GM21367 (cell line): ENCODE data around the gene PRKACA.
A peak's percentile ranks its signal among the peaks of the same experiment; 100 is the strongest.

Experiments used
- ATAC-seq: cut with Tn5 transposase; IDR thresholded peaks from one replicate; pipeline ENCODE4 v1.9.1; 2021; ENCODE audit not compliant: unreplicated experiment

Gene PRKACA

DNA sequence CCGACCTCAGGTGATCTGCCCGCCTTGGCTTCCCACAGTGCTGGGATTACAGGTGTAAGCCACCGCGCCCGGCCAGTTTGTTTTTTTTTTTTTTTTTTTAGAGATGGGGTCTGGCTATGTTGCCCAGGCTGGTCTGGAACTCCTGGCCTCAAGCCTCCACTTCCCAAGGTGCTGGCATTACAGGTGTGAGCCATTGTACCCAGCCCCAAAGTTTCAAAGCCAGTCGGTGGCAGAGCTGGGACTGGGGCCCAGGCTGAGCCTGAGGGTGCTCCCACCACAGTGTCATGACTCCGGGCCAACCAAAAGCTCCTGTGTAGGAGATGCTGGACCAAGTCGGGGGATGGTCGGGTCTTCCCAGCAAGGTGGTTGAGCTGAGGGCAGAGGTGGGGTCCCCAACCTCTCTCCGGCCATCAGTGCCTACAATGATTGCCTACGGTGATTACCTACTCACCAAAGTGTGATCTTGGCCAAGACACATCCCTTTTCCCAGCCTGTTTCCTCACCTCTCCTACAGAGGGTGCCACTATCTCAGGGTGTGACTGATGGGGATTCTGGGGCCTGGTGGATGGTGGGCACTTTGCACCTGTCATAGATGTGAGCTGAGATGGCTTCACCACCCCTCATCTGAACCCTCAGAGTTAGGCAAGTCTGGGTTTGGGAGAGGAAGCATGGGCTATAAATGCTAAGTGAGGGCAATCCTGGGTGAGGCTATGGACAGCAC lies 21.1 kb downstream of the PRKACA start:
- ATAC-seq, result no peak

DNA sequence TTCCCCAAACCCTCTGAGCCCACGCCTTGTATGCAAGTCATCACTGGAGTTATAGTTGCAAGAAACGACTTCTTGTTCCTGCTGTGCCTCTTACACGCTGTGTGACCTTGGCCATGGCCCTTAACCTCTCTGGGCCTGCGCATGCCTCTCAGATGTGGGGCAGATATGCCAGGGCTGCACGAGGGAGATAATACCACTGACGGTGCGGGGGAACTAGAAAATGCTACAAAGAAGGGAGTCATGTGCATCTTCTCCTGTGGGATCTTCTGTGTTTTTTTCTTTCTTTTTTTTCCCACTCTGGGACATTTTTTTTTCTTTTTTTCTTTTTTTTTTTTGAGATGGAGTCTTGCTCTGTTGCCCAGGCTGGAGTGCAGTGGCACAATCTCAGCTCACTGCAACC lies 22.7 kb downstream of the PRKACA start:
- no peak for ATAC-seq

DNA sequence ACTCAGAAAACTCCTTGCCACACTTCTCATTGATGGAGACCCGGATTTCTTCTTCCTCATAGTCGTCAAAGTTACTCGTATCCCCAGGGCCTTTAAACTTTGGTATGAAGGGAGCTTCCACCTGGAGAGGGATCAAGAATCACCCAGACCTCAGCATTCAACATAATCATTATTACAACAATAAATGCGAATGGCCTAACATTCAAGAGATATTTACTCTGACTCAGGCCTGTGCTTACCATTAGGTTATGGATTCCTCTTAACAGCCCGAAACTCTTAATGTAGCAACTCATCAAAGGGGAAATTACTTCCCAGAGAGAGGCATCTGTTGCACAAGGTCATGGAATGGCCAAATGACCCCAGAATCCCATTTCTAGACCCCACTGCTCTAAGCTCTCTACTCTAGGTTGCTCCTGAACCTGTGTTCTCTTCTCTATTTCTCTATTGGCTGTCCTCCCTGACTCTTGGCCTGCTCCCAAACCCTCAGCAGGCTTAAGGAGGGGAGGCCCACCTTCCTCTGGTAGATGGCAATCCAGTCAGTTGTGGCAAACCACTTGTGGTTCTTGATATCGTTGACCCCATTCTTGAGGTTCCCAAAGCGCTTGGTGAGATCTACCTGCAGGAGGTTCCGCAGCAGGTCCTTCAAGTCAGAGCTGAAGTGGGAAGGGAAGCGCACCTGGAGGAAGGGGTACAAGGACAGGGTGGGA lies 24.3 kb downstream of the PRKACA start:
- ATAC-seq, result no peak

DNA sequence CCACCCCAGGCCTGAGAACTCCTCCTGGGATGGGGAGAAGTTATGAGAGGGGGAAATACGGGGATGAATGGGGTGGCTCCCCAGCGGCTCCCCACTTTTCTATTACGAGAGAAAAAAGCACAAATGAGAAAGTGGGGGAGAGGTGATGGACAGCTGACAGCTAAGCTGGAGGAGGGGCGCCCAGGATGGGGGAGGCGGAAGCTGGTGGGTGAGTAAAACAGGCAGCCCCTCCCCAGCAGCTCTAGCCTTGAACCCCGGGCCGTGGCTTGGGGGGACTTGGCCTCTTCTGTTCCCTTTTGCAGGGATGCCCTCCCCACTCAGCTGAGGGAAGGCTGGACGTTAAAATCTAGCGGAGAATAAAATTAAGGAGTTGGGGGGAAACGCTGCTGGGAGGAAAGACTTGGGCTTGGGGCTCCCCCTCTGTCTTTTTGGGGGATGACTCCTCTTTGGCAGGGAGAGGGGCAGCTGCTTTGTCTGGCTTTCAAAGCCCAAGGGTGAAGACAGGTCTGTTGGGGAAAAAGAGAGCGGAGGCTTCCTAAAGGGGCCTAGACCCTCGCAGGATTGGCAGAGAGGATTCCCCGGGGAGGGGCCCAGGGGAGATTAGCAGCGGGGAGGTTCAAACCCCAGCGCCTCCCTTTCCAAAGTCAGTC lies 25.6 kb downstream of the PRKACA start:
- peak; percentile 14 for ATAC-seq

DNA sequence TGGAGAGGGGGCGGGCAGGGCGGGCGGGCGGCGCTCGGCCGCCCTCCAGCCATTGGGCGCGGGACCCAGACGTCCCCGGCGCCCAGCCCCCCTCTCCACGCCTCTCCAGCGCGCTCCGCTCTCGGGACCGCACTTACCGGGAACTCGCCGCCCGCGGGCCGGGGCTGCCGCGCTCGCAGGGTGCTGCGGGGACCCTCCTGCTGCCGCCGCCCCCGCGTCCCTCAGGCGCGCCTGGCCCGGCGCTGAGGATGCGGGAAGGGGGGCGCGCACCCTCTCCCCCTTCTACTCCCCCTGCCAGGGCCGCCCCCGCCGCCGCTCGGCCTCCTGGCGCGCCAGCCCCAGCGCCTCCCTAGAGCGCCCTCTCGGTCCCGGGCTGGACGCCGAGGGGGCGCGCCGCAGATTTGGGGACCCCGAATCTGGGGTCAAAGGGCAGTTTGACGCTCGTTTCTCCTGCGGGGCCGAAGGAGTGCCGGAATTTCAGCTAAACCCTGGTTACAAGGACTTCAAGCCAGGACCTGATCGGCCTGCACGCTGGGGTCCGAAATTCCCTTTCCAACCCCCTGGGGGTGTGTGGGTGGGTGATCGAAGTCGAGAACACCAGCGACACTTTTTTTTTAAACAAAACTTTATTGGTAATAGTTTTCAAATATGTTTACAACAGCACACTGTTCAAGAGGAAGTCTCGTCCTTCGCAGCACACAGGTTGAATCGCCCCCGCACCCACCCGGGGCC lies 26.3 kb downstream of the PRKACA start:
- ATAC-seq, result peak; percentile 43

DNA sequence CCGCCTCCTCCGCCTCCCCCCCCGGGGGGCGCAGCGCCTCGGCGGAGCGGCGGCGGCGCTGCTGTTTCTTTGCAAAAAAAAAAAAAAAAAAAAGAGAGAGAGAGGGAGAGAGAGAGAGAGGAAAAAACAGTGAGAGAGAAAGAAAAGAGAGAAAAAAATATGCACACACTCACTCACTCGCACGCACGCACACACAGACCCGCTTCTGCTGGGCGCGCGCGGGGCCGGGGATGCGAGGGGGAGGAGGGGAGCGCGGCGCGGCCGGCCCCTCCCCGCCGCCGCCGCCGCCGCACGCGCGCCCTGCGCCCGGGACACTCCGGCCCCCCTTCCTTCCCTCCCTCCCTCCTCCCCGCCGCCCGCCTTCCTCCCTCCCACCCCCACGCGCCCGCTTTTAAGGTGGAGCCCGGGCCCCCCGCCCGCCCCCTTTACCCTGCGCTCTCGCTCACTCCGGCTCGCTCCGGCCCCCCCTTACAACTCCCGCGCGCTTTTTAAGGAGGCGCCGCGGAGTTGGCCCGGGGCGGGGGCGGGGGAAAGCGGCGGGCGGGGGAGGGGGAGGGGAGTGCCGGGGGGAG lies 27.0 kb downstream of the PRKACA start, which contains the start of gene SAMD1:
Gene SAMD1, minus strand, starts transcription at position 243 of the 572 bp plus-strand sequence.
- ATAC-seq, result peak; percentile 16

DNA sequence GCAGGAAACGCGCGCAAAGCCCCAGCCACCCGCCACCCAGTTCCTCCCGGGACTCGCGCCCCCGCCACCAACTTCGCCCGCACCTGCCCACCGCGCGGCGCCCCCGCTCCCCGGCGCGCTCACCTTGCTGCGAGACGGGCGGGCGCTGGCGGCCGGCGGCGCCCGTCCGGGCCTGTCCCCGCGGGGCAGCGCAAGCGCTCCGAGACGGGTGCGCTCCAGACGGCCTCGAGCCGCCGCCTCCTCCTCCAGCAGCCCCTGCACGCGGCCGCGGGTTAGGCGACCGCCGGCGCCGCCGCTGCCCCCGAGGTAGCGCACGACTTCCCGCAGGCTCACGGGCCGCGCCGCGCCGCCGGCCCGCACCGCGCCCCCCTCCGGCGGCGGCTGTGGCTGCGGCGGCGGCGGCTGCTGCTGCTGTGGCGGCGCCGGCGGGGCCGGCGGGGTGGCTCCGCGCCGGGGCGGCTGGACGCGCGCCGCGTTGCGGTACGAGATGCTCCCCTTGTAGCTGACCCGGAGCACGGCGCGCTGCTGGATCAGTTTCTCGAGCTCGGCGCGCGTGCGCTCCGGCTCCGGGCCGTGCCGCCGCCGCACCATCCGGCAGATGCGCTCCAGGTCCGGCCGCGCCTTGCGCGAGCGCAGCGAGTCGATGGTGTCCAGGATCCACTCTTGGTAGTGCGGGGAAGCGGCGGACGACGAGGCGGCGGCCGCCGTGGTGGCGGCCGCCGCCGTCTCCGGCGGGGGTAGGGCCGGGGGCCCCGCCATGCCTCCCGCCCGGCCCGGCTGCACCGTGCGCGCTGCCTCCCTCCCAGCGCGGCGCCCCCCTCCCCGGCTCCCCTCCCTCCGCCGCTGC lies 27.7 kb downstream of the PRKACA start:
- peak; percentile 6 for ATAC-seq

DNA sequence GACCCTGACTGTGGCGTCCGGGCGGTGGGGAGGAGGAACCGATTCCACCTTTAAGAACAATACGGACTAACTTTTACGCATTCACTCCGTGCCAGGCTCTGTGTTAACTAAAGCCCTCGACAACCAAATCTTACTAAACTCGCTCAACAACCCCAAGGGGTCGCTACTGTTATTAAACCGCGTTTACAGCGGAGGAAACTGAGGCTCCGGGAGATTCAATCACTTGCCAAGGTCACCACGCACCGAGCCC lies 28.2 kb downstream of the PRKACA start:
- ATAC-seq, result no peak

DNA sequence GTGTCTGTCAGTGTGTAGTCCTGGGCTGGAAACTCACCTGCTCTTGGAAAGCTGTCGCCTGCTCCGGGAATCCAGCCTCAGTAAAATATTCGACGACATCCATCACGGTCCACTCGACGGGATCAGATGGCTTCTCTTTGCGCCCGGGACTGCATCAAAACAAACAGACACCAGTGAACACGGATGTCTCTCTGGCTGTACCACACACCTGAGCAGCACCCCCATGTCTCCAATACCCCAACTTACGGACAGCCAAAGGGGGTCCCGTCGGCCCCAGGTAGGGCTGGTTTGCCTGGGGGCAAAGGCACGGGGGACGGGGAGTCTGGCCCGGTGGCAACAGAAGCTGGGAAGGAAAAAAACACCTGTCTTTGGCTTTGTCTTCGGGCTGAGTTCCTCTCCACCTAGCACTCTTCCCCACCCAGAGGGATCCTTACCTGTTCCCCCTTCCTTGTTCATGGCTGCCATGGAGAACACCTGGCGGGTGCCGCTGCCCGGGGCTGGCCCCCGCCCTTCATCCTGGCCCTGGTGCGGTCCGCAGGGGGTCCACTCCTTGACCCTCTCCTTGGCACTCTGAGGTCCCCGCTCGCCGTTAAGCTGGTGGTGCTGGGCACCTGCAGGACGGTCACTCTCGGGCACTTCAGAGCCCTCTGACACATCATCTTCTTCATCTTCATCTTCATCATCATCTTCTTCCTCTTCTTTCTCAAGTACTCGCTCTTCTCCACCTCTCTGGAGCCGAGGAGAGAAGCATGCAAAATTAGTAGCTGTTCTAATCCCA lies 28.7 kb downstream of the PRKACA start:
- no peak for ATAC-seq

DNA sequence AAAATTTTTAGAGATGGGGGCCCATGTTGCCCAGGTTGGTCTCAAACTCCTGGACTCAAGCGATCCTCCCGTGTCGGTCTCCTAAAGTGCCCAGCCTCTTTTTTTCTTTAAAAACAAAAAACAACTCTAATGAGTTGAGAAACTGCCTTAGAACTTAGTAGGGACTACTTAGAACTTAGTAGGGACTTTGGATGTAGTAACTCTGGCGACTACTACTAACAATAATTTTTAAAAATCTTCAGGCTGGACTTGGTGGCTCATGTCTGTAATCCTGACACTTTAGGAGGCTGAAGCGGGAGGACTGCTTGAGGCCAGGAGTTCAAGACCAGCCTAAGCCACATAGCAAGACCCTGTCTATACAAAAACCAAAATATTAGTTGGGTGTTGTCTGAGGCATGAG lies 31.5 kb downstream of the PRKACA start:
- no peak for ATAC-seq

DNA sequence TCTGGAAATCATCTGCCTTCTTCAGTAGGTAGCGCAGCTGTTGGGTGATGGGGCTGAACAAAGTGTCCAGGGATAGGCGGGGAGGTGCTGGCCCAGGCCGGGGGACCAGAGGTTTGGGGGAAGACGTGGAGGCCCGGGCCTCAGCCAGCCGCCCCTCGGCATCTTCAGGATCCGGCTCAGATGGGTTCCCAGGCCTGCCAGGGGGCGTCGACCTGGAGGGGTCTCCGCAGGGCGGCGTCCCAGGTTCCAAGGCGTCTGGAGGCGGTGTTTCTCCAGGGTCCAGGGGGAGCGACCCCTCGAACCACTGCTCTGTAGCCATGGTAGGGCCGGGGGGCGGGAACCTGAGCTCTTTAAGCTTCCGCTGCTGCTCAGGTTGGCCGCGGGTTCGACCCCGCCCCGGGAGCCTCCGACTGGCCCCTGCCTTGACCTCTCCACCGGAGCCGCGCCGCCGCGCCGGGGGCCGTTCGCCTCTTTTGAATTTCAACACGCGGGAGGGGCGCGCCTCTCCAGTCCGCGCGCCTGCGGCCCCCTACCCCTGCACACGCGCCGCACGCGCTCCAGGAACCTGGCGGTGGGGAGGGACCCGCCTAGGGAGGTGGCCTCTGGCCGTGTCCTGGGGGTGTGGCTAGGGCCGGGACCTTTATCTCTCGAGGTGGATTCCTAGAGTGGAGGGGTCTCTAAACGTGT lies 32.1 kb downstream of the PRKACA start, which contains the start of gene C19orf67:
Gene C19orf67, minus strand, starts transcription at position 475 of the 687 bp plus-strand sequence. Its CDS starts 156 bp downstream, at position 319.
- no peak for ATAC-seq

DNA sequence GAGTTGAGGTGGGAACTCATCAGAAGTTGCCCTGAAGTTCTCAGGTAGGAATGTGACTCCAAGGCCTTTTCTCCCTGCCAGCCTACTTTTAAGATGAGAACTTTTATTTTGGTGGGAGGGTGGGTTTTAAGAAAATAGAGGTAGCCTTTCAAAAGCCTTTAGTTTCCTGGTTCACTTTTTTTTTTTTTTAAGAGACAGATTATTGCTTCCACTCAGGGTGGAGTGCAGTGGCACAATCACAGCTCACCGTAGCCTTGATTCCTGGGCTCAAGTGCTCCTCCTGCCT lies 34.9 kb downstream of the PRKACA start:
- no peak for ATAC-seq

DNA sequence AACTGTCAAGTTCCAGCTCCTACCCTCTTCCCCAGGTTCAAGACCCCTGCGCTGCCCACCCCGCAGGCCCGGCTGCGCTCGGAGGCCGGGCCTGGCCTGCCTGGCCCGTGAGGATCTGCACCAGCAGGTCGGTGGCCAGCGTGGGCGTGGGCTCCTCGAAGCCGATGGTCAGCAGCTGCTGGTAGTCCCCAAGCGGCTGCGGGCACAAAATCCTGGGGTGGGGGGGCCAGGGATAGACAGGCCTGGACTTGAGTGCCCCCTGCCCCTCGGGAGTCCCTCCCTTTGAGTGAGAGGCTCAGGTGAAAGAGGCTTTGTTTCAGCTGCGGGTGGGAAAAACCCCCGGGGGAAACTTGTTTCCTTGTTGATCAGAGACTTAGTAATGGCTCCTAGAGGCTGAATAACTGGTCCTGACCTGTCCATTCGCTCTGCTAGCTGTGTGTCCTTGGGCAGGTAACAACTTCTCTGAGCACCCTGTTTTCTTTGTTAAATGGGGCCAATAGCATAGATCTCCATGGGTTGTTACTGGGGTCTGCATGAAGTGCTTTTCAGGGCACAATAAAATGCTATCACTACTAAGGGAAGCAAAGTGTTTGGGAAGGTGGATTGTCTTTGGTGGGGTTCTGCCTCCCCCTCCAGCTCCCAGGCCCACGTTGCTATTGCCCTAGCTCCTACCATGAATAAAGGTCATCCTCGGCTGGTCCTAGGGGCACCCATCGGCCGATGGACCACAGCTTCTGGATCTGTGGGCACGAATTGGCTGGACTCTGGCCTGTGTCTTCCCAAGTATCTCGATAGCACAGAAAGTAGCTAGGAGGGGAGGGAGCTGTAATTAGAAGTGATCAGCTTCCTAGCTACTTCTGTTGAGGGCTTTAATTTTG lies 35.5 kb downstream of the PRKACA start:
- ATAC-seq, result no peak

DNA sequence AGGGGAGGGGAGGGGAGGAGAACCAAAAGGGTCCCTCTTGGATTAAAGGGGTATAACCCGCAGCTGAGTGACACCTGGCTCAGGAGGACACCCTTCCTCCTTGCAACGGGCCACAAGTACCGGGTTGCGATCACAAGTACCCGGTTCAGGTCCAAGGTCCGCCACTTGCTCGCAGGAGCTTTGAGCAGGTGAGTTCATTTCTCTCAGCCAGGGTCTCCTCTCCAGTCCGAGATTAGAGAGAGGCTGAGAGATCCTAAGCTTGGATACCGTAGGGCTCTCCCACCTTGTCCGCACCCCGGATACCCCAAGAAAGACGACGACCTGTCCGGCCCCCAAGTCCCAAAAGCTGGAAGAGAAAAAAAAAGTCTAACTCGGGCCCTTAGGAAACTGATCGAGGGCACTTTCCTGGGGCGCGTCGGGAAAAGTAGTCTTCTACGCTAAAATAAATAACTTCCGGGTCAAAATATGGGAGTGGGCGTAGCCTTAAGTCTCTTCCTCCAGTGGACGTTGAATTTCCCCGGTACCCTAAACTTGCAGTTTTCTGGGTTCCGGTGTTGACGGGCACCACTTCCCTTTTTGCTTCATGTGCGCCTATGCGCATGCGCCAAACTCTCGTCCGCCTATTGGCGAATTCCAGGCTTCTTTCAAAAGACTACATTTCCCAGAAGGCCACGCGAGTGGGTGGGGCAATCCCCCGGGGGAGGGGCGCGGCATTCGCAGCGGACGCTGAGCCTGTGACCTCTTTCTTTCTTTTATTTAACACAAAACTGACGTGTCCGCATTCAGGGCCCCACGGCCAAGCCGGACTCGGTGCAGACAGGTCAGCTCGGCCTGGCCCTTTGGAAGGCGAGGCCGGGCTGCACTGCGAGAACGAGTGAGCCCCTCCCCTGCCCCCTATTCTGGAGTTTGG lies 36.4 kb downstream of the PRKACA start:
- peak; percentile 62 for ATAC-seq

DNA sequence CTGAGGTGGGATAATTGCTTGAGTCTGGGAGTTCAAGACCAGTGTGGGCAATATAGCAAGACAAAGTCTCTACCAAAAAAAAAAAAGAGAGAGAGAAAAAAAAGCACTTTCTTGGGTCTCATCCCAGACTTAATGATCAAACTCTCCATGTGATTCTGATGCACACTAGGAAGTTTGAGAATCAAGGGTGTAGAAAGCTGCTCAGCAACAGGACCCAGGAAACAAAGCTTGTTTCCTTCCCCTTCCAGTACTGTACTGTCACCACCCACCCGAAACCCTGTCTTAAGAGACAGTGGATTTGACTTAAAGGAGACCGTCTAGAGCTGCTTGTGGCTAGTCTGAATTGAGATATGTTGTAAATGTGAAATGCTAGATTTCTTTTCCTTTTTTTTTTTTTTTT lies 39.2 kb downstream of the PRKACA start:
- ATAC-seq, result no peak

DNA sequence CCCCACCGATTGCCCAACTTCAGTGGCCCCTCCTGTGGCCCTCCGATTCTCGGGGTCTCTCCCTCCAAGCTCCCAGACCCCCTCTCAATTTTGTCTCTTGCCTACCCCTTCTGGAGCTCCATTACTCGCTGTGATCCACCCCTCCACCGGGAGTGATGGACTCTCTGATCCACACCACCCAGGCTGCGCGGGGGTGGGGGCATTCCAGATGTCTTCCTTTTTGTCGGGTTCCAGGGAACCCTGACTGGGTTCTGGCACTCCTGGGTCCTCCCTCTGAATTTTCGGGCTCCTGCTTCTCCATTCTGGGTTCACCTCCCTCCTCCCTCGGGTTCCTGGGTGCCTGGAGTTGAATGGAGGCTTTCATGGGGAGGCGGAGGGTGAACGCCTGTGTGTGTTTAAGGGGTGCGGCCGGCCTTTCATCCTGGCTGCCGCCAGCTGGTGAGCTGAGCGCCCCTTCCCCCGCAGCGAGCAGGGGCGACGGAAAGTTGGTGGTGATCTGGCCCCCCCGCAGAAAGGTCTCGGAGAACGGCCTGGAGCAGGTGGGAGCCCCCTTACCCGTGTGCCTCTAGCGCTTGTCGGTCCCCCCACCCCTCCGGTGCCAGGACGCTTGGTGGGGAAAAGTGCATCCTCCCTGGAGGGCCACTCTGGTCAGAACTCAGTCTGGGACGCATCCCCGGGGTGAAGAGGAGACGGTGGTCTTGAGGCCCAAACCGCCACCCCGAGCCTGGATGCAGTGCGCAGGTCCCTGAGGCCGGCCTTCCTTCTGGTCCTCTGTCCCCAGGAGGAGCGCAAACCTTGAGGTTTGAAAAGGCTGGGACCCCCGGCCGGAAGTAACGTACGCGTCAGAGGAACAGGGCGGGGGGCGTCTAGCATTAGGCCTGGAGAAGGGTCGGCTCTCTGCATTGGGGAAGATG lies 43.4 kb downstream of the PRKACA start:
- ATAC-seq, result no peak
